Nephron progenitor cell (in vitro differentiated cells): ENCODE data around the gene SYCP2.

Experiments used
- DNase-seq: peaks from one replicate; pipeline ENCODE4 v3.0.0; 2021
- H3K27ac Mint-ChIP-seq: 2 replicates; pipeline ENCODE4 v1.8.0; 2021; ENCODE audit warnings: mild to moderate bottlenecking, moderate library complexity, mixed read lengths
- H3K27me3 Mint-ChIP-seq: 2 replicates; pipeline ENCODE4 v1.8.0; 2021; ENCODE audit warnings: mild to moderate bottlenecking, low read depth, mixed read lengths; ENCODE audit not compliant: poor library complexity
- H3K36me3 Mint-ChIP-seq: 2 replicates; pipeline ENCODE4 v1.8.0; 2021; ENCODE audit warnings: low read depth, mixed read lengths
- H3K4me1 Mint-ChIP-seq: 2 replicates; pipeline ENCODE4 v1.8.0; 2021; ENCODE audit warnings: mixed read lengths
- H3K4me3 Mint-ChIP-seq: 2 replicates; pipeline ENCODE4 v1.8.0; 2021; ENCODE audit warnings: mild to moderate bottlenecking, moderate library complexity, mixed read lengths
- H3K9me3 Mint-ChIP-seq: 2 replicates; pipeline ENCODE4 v1.8.0; 2021; ENCODE audit warnings: mild to moderate bottlenecking, moderate library complexity, mixed read lengths
- TF ChIP-seq, protein P1 (sequence below): fragments of 200-600 bp; sonication (generic); IDR thresholded peaks from 2 replicates; pipeline ENCODE4 v1.5.0; 2021; ENCODE audit warnings: antibody characterized with exemption

Gene SYCP2

DNA sequence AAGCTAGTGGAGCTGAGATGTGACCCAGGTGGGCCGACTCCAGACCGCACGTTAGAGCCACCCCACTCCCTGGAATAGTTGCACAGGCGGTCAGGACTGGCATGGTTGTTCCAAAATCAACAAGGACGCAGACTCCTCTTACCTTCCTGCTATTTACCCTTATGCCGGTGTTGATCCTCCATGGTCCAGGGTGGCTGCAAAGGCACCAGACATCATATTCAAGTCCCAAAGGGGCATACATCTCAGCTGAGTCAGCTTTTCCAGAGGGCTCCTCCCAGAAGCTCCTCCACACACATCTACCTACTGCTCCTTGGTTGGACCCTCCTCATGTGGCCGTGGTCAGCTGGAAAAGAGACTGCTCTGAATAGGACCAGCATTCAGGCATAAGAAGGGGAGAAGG lies 112.2 kb downstream of the SYCP2 start:
- Mint-ChIP-seq H3K4me3 (no peak overlapping the region), H3K4me1 (no peaks in the 10 kb centered on the region), H3K9me3 (peaks cover 74% of the 10 kb centered on the region), H3K27me3 (peaks cover 15% of the 10 kb centered on the region), H3K27ac (no peak overlapping the region), H3K36me3 (no peaks in the 10 kb centered on the region)
- no peak for DNase-seq
- TF ChIP-seq, protein P1, sequence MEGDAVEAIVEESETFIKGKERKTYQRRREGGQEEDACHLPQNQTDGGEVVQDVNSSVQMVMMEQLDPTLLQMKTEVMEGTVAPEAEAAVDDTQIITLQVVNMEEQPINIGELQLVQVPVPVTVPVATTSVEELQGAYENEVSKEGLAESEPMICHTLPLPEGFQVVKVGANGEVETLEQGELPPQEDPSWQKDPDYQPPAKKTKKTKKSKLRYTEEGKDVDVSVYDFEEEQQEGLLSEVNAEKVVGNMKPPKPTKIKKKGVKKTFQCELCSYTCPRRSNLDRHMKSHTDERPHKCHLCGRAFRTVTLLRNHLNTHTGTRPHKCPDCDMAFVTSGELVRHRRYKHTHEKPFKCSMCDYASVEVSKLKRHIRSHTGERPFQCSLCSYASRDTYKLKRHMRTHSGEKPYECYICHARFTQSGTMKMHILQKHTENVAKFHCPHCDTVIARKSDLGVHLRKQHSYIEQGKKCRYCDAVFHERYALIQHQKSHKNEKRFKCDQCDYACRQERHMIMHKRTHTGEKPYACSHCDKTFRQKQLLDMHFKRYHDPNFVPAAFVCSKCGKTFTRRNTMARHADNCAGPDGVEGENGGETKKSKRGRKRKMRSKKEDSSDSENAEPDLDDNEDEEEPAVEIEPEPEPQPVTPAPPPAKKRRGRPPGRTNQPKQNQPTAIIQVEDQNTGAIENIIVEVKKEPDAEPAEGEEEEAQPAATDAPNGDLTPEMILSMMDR: no peak

DNA sequence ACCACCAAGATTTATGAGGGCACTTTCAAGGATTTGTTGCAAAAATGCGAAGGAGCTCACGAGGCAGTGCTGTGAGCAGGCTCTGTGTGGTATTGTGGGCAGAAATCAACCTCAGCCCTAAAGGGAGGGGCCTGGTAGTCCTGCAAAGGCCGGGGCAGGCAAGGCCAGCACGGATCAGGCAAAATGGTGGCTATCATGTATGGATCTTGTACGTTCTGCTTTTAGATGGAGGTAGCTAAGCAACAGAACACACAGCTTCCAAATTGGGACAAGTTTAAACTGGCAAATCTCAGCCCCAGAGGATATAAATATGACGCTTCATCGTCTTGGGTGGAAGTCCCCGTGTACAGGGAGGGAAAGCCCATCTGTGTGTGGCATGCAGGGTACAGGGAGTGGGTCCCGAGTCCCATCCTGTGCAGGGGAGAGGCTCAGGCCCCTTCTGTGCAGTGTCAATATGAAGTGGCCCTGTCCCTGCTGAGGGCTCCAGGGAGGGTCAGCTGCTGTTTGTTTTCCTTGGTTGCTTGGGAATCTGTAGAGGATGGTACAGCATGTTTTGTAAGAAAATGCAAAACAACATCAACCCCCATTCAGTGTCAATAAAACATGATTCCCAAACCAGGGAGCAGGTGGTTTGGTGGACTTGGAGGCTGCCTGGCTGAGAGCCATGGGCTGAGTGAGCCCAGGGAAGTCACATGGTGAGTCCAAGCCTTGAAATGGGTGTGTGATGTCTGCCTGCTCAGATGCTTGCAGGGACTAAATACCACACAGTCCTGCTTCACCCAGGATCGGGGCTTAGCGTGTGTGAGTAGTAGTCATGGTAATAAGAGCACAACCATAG lies 113.0 kb downstream of the SYCP2 start:
- H3K27me3 Mint-ChIP-seq: peaks cover 15% of the 10 kb centered on the region
- peaks cover 73% of the 10 kb centered on the region for H3K9me3 Mint-ChIP-seq
- no peaks in the 10 kb centered on the region for H3K4me1 Mint-ChIP-seq
- TF ChIP-seq, protein P1: no peak
- no peak overlapping the region for H3K27ac Mint-ChIP-seq
- no peak for DNase-seq
- no peak overlapping the region for H3K4me3 Mint-ChIP-seq
- H3K36me3 Mint-ChIP-seq: no peaks in the 10 kb centered on the region

DNA sequence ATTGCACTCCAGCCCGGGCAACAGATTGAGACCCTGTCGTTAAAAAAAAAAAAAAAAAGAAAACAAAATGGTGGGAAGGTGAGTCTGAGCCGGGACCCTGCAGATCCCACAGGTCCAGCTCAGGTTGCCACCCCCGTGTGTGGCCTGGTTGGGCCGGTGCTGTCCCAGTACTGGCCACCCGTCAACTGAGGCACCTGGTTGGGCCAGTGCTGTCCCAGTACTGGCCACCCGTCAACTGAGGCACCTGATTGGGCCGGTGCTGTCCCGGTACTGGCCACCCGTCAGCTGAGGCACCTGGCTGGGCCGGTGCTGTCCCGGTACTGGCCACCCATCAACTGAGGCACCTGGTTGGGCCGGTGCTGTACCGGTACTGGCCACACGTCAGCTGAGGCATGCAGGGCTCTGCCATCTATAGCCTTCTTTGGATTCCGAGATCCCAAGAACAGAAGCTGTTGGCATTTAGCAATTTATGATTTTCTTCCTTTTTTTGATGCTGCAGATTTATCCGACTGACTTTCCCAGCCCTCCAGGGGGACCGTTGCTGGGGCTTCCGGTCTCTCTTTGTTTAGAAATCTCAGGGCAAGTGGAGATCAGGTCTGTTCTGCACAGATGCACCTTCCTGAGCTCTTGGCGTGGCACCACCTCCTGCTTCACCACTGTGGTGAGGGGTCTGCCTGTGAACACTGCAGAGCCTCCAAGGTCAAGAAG lies 113.8 kb downstream of the SYCP2 start:
- H3K4me1 Mint-ChIP-seq: no peaks in the 10 kb centered on the region
- TF ChIP-seq, protein P1: no peak
- H3K27me3 Mint-ChIP-seq: peaks cover 11% of the 10 kb centered on the region
- no peak for DNase-seq
- H3K4me3 Mint-ChIP-seq: no peak overlapping the region
- peaks cover 72% of the 10 kb centered on the region for H3K9me3 Mint-ChIP-seq
- no peaks in the 10 kb centered on the region for H3K36me3 Mint-ChIP-seq
- no peak overlapping the region for H3K27ac Mint-ChIP-seq

DNA sequence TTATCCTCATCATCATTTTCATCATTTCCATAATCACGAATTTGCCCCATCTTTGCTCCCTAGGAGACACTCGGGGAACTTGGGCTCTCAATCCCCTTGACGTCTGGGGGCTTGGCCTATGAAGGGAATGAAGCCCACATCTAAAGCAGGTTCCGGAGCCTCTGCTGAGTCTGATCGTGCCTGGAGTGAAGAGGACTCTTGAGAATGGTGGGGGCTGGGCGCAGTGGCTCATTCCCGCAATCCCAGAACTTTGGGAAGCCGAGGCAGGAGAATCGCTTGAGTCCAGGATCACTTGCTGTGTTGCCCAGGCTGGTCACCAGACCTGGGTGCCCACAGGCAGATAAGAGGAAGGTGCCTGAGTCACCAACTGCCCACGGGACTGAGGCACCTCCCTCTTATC lies 114.5 kb downstream of the SYCP2 start:
- TF ChIP-seq, protein P1: no peak
- H3K9me3 Mint-ChIP-seq: peaks cover 75% of the 10 kb centered on the region
- no peaks in the 10 kb centered on the region for H3K4me1 Mint-ChIP-seq
- H3K4me3 Mint-ChIP-seq: no peak overlapping the region
- no peaks in the 10 kb centered on the region for H3K36me3 Mint-ChIP-seq
- DNase-seq: no peak
- H3K27ac Mint-ChIP-seq: no peak overlapping the region
- H3K27me3 Mint-ChIP-seq: peaks cover 11% of the 10 kb centered on the region

DNA sequence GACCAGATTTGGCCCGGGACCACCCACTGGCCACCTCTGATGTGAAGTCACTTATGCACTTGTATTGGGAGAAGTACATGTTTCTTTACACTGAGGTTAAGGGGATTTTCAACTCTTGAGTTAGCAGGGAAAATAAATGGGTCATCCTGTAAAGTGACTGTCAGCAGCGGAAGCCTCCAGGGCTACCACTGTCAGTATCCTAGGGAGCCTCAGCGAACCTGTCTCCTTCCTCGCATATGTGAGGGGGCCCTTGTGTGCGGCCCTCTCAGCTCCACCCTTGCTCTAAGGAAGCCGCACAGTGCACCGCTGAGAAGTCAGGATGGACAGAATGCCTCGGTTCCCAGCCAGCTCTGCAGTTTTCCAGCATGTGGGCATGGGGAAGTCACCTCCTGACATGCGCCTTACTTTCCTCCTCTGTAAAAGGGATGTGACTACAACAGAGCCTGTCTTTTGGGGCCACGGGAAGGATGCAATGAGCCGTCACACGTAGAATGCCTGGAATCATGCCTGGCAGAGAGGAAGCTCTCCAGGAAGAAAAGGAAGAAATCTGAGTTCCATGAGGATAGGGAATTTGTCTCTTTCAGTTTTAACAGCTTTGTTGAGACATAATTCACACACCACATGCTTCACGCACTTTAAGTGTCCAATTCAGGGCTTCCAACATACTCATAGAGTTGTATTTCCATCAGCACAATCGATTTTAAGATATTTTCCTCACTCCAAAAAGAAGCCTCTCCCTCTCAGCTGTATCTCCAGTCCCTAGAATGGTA lies 115.4 kb downstream of the SYCP2 start:
- no peak overlapping the region for H3K27ac Mint-ChIP-seq
- TF ChIP-seq, protein P1: no peak
- DNase-seq: no peak
- H3K4me1 Mint-ChIP-seq: no peaks in the 10 kb centered on the region
- H3K36me3 Mint-ChIP-seq: no peaks in the 10 kb centered on the region
- H3K4me3 Mint-ChIP-seq: no peak overlapping the region
- H3K9me3 Mint-ChIP-seq: peaks cover 77% of the 10 kb centered on the region
- peaks cover 11% of the 10 kb centered on the region for H3K27me3 Mint-ChIP-seq
